NCI-H2029 (cell line): Measurements from ENCODE around the gene PGM5.
"Not testable (repeated sequence)": the region's sequence is repeated elsewhere in the genome, so short reads cannot be mapped to it uniquely, and the experiment has no call there.

Experiments used
- DNase-seq: peaks from one replicate; lab custom pipeline; 2025; lab: John Stamatoyannopoulos, UW

The PGM5 gene

DNA sequence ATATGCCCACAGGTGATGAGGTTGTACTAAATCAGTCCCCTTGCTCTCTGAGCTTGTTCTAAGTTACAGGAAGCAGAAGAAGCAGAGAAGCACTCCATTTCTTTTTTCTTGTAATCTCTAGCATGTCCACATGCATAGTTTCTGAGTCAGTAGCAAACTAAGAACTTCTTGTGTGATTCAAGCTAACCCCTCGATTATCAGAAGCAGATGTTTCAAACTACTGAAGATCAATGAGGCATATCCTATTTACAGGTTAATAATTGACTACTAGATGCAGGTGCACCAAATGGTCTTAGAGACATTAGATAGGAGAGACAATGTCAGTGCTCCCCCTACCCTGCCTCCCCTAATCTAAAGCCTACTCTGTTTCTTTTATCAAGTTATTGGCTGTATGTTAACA, 21.3 kb downstream of the PGM5 start:
- not testable (repeated sequence) for DNase-seq

DNA sequence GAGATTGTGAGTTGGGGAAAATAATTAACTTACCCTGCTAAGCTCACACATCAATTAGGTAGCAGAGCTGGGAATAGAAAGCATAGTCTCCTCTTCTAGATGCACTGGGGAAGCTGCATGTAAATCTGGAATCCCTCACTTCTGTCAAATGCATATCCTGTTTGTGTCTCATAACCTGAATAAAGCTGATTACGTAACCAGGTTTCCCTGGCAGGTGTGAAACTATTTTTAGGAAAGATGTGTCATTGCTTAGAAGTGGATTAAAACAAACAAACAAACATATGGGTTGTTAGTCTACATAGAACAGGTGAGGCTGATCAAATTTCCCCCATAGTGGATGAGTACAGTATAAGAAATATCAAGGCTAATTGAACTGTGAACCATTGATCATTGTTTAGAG, 27.5 kb downstream of the PGM5 start:
- DNase-seq, result not testable (repeated sequence)

DNA sequence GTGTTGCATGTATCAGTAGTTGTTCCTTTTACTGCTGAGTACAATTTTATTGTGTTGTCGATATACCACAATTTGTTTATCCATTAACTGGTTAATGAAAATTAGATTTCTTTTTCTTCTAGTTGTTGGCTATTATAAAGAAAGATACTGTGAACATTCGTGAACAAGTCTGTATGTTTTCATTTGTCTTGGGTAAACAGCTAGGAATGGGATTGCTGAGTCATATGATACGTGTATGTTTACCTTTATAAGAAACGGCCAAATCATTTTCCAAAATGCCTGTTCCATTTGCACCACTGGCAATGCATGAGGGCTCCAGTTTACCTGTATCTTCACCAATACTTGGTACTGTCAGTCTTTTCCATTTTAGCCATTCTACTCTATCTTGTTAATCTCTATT, 33.1 kb downstream of the PGM5 start:
- not testable (repeated sequence) for DNase-seq

DNA sequence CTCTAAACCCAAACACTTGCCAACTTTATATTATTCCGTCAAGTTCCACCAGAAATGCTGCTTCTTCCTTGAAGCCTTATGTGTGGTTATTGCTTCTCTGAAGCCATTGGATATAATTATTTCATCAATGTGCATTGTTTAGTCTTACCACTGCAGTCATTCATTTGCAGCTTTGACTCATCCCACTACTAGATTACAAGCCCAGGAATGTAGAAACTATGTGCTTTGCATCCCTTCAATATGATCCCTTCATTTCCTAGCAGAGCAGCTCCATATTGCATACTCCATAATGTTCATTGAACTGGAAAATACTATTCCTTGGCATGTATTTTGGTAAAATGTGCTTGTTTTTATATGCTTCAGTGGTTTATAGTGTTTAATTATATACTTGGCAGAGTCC, 34.3 kb downstream of the PGM5 start:
- DNase-seq, result not testable (repeated sequence)

DNA sequence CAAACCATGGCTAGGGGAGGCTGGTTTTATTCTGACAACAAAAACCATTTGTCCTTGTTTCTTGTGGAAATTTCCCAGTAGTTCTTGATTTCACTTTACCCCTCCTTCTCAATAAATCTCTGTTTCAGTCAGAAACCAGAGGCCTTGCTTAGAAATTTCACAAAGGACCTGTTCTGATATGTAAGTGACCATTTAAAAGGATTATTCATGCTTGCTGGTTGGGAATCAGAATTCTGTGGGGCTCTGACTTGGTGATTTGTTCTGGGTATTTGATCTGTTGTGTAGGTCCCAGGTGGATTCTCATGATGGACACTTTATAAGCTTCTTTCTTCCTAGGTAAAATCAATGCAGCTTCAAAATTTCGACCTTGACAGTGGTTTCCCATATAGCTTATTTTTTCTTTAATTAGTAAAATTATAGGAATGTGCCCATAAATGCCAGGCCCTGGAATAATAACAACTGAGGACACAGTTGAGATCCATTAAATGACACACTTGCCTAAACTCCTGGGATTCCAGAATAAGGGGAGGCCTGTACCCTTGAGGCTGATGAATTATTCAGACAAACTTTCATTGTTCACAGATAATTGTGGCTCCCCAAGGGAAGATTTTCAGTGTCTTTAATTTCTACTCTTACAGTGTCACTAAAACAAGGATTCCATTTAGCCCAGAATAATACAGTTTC, 40.1 kb downstream of the PGM5 start:
- not testable (repeated sequence) for DNase-seq

DNA sequence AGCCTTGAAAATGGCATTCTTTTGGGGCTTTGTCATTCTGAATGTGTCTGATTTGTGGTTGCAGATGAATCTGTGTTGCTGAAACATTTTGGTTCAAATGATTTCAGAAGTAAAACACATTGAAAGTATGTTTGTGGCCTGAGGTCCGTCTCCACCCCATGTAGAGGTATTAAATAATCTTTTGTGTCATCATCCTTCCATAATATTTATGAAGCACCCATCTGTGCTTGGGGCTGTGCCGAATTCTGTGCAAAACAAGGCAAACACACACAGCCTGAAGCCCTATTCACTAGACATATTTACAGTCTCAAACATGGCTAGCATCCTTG, 40.6 kb downstream of the PGM5 start:
- not testable (repeated sequence) for DNase-seq

DNA sequence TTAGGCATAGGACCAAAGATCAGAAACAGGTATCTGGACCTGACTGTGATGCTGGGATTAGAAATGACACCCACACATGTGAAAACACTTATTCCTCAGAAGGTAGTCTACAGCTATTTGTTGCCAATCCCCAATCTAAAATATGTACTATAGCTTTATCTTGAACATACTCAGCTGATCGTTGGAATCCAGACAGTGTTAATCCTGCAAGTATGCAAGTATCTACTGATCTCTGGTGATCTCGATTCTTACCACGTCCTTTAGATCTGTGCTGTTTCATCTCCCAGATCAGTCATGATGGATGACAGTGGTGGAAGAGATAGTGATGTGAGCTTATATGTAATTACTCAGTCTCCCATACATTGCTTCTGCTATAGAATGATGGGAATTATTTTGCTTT, 41.4 kb downstream of the PGM5 start:
- not testable (repeated sequence) for DNase-seq

DNA sequence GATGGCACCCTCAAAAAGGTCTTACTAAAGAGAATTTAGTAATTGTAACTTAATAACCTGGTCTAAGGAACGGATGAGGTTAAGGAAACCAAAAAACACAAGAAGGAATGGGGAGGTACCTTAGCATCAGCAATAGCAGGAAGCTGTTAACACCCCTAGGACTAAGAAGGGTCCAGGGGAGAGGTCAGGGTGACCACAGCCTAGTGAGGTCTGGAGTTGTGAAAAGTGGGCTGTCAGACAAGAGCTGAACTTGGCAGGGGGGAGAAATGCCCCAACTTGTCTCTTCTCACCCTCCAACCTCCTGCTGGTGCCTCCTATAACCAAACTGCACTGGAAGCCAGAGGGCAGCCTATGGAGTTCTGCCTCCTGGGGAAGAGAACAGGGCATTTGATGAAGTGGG, 41.9 kb downstream of the PGM5 start:
- not testable (repeated sequence) for DNase-seq

DNA sequence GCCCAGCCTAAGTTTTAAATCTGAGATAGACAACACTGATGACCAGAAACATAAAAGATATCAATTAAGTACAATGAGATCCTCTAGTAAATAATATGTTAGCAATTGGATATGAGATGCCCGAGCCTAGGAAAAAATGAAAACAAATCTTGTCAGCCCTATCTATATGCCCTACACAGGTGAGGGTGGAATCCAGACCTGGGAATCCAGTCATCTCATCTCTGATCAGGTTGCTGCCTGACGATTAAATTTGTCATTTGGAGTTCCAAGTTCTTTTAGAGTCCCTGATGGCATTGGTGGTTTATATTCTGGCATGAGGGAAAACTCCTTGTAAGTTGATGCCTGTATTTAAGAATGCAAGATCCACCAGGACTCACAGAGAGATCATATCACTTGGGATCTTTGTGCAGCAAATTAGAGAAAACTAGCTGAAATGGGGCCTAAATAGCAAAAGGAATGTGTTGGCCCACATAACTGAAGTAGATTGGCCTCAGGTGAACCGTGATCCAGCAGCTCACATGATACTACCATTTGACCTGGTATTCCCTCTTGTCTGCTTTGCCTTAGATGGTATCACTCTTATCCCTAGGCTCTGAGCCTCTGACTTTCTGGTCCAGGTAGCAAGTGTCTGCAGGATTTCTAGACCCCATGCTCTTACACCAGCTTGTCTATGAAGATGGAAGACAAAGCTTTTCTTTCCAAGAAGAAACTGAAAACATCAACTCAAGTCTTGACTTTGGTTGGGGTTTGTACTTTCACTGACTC, 48.2 kb downstream of the PGM5 start:
- DNase-seq, result not testable (repeated sequence)

DNA sequence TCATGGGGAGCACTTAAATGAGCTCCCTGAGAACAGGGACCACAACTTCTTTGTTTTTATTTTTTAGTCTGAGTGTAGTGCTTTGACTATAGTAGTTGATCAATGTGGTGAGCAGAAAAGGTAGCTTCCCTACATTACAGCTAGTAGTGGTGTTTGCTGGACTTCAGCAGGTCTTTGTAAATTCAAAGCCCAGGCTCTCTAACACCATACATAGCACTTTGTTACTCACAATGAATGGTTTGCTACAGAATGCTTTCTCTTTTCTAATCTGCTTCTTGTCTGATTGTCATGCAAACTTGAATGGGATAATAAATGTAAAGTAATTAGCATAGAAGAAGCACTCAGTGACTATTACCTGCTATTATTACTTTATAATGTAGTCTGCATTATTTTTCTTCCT, 55.5 kb downstream of the PGM5 start:
- not testable (repeated sequence) for DNase-seq

DNA sequence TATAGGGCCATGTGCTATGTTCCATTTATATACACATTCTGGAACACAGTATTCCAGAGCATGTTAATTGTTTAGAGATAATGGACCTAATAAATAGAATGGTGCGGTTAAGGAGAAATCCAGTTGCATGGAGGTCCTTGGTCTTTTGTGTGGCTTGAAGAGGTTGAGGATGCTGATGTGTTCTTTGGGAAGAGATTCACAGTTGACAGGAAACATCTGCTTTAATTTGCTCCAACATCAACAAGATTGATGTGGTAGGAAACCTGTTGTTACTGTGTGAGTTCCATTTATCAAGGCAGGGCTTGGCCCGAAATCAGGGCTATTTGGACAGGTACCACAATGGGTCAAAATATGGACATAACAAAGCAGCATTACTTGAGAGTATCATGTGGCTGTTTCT, 56.3 kb downstream of the PGM5 start:
- not testable (repeated sequence) for DNase-seq

DNA sequence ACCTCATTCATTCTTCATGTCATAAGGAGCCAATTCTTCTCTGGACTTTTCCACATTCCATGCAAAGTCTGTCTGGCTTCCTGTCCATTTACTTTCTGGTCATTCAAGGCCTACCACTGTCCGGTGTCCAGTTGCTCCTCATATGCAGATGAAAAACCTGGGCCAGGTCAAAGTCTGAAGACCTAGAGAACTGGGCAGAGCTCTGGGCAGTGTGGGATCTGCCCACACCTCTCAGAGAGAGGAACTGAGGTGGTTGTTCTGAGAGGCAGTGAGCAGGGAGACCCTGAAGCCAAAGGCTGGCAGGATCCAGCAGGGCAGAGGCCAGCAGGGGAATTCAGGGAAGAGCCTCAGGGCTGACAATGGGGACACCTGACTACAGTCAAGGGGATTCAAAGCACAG, 58.7 kb downstream of the PGM5 start:
- not testable (repeated sequence) for DNase-seq

DNA sequence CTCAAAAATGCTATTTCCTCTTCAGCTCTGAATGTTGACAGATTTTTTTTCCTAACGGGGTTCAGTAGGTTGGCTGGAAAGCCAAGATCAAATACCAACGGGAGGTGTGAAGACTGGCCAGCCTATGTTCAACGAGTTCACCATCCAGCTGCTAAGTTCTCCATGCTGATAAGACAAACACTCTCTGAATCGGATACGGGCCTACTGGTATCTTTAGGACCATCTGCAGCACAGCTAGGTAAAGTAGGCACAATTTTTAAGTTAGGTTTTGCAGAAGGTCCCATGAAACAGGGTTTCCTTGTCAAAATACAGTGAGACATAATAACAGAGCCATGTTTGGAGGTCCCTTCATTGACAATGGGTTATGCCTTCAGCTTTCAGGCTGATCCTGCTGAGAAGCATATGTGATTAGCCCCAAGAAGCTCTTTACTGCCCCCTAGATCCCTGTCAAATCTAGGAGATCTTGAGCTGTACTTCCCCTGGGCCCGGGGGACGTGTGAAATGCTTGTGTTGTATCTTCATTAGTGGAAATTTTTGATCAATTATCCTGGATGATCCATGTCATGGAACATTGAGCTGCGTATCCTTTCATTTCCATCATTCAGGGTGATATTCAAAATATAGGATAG, 60.6 kb downstream of the PGM5 start:
- DNase-seq, result no peak

DNA sequence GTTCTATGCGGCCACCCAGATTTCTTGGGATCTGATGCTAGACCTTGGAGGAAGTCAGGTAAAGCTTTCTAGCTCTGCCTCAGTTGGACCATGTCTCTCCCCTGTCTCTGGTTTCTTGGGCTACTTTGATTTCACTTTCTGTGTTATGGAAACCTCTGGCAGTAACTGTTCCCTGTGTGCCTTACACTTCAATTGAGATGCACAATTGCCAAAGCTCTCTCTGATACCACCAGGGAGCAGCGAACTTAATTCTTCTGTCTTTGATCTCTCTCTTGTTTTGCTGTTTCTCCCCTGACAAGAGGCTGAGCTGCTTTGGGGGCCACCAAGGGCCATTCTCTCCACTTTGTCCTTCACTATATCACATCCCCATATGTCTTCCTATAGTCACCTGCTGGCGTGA, 61.4 kb downstream of the PGM5 start:
- no peak for DNase-seq

DNA sequence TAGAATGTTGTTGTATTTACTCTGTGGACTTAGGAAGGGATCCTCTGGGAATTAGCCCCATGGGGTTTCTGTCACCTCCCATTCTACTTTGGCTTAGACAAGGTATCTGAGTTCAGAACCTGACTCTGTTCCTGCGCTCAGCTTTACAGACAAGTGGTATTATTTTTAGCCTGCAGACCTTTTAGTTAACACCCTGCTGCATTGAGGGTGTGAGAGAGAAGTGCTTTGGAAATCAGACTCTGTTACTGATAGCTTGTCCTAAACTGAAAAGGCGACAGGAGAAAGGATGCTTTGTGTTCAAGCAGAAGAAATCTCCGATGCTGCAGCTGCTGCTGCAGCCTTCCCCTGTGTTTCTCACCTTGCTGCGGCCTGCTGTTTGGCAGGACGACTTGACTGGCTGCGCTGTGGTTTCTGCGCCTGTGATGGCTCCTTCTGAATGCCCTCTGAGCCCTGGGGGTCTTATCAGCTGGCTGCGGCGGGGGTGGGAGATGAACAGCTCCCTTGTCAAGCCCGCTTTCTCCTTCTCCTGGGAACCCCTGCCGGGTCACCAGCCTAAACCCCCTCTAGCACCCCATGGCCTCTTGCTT, 61.9 kb downstream of the PGM5 start:
- DNase-seq, result no peak

DNA sequence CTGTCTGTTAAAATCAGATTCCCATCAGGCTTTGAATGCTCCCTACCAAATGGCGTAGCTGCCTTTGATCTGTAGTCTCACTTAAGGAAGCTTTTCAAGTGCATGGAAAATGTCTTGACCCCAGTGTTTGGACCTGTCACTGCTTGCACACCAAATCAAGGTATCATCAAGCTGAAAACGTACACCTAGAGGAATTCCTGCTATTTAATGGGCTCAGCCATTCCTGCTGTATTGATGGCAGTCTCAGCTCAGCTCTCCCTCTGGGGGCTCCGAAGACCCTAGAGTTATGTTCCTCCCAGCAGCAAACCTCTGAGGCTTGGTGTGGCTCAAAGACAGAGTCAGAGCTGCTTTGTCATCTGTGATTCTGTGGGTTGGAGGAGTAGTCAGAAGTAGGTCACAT, 63.5 kb downstream of the PGM5 start:
- no peak for DNase-seq

DNA sequence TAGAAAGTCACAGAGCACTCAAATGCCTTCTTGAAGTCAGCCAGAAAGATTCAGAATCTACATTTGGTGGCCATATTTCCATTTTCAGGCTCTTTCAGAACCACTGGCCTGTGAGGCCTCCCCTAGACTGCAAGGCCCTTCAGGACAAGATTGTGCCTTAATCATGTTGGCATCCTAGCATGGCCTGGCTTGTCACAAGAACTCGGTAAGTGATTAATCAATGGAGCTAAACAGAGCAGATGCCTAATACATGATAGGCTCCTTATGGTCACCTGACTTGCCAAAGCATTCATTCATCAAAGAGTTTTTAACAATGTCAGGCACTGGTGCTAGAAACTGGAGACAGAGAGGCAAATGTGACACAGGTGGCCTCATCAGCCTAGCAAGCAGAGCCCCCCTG, 70.3 kb downstream of the PGM5 start:
- no peak for DNase-seq

DNA sequence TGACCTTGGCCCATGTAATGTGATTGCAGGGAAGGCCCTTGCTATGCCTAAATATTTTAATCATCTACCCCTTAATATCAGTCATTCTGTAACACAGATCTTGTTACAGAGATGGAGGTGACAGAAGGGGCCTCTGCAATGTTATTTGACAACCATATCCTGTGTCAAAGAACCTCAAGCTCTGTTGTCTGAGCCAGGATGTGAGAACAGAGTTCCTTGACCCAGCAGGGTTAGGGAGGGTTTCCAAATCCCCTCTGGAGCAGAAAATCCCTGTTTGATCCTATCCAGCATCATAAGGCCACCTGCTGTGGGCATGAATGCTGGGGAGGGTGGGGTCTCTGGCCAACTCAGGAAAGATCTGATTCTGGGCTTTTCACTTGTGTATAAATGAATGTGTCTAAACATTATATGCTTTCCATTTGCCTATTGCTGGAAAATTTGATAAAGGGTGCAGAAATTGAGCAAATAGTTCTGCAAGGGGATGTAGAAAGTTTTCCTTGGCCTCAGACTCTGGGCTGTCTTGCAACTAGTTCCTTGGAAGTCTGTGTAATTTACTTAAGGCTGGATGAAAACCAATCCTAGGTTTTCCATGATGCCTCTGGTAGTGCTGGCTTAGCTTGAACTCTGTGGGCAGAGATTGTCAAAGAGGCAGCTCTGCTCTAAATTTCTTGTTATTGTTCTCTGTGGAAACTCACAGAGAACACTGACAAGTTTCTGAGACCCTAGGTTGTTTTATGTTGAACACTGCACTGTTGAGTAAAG, 71.0 kb downstream of the PGM5 start:
- DNase-seq, result no peak

DNA sequence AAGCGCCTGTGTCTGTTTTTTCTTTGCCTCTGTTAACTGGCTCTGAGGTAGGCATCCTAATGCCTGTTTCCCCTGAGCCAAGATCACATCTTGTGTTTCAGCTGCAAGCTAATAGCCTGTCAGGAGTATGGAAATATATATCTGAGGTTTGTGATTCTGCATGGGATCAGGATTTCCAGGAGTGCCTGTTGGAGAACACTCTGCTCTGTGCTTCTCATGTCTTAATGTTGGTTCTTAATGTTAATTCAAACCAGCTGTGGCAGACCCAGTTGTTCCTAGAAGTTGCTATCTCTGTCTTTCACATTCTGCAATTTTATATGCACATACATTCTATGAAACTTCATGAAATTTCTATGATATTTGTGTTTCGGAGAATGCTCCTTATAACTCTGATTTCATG, 72.1 kb downstream of the PGM5 start:
- no peak for DNase-seq

DNA sequence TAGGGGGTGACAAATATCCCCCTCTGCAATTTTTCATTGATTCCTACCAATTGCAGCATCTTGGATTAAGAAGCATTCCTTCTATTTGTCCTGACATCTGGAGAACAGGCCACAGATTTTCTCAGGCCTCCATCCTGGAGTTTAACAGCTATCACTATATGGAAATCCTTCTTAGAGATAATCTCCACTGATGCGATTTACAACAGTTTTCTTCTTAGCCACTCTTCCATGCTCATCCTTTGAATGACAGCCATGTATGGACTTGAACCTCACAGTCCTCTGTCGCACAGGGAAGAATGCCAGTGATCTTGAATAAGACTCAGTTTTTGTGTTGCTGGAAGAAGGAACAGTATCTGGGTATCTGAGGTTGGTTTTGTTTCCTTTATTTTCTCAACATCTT, 73.2 kb downstream of the PGM5 start:
- no peak for DNase-seq

DNA sequence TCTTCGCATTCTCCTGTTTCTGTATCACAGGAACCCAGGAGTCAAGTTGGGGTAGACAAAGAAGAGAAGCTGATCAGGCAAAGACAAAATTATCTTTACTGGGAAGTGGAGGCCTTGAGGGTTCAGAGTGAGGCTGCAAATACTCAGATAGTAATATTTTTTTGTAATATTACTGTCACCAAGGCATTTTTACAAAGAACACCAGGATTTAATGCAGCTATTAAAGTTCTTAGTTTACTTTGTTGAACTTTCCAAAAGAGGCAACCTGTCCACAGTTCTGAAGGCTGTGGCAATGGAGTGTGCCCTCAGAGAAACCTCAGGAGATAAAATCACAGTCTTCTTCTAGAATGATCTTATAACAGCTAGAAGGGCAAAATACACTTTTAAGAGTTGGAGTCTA, 74.9 kb downstream of the PGM5 start:
- no peak for DNase-seq

DNA sequence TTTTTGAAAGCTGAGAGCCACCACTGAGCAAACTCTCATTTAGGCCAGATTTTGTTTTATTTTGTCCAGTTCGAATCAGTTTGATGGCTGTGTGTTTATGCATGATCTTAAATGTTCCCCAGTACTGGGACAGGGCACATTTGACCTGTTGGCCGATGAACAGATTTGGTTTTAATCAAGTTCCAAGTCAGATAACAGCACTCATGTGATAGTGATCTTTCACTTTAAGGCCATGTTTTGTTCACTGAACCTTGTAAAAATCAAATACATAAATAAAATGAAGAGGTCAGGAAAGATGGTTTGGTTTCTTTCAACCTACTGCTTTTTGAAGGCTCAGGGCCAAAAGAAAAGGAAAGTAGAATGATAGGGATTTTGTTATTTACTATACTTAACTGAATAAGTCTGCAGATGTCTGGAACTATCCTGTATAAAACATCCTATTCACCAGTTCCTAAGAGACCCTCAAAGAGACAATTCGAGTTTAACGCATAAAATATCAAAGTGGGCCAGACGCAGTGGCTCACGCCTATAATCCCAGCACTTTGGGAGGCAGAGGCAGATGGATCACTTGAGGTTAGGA, 77.2 kb downstream of the PGM5 start:
- DNase-seq, result no peak
